H1 (cell line): ENCODE measurements around the gene UBE2H. TPM values are rescaled to one million over a fixed set of nuclear protein-coding genes. Genes with fewer than 3 reads are reported as not detected.

Experiments
- polyA plus RNA-seq, 7 experiments: library from polyadenylated mRNA; depleted of rRNA in 3 of 7; stranded (reverse) in 5 of 7; unstranded in 2 of 7; fragments of >200 nt in 5 of 7; fragments of 200-250 nt in 2 of 7; gene quantifications; 1 replicate in 5 of 7; 2 replicates in 1 of 7; 4 replicates in 1 of 7; pipeline versions ENCODE4 v1.2.1 to v1.2.3, GENCODE V29; 2011 to 2013; ENCODE audit warnings: missing spikeins in 2 of 7, mixed read lengths in 2 of 7
- small RNA-seq: library from polyadenylated mRNA; stranded (forward); fragments of <200 nt; extraction: miRNeasy Mini kit (QIAGEN cat#:217004); gene quantifications from one replicate; pipeline ENCODE3, GENCODE V24; 2013; ENCODE audit not compliant: insufficient read depth
- total RNA-seq: library from RNA; stranded (reverse); fragmentation: NEBNext Ultra II Directional; extraction: Animal tissue kit (Norgen Biotek cat#: 25700); gene quantifications from 2 replicates; pipeline ENCODE4 v1.2.1, GENCODE V29; 2021

UBE2H gene
- total and polyA plus RNA-seq, 2 of the 8 experiments (the other 6 are each of a cell fraction or from before 2014, with no cell fraction given): 30.6 to 62.2 TPM

Small RNAs within 50 kb of the gene (small RNA-seq; reads per million reads assigned to genes)
- not detected for gene RF00019

Other genes with a start within 250 kb of the UBE2H start
- gene ZC3HC1, start 98.4 kb upstream of the UBE2H start, total RNA-seq: 29.7 and 35.3 TPM in 2 replicates
- gene ZC3HC1, start 98.4 kb upstream of the UBE2H start, polyA plus RNA-seq (2011; rRNA removed): 37.3 and 50.9 TPM in 2 replicates
- 14.5 and 21.1 TPM in 2 replicates for gene KLHDC10, start 117.6 kb upstream of the UBE2H start, total RNA-seq
- 6.6 and 7.8 TPM in 2 replicates for gene KLHDC10, start 117.6 kb upstream of the UBE2H start, polyA plus RNA-seq (2011; rRNA removed)